GM12878 (cell line): ENCODE results near the gene KCNQ1. TPM values are rescaled to one million over a fixed set of nuclear protein-coding genes. Genes with fewer than 3 reads are reported as not detected.

ENCODE experiments used
- ATAC-seq: fragments of 200-7000 bp; cut with Tn5 transposase; 3 replicates; pipeline ENCODE4 v1.9.1; 2020; ENCODE audit warnings: mild to moderate bottlenecking, moderate library complexity
- BruUV-seq: library from RNA; stranded (reverse); fragments of 400-500 nt; replicated peaks from 2 replicates; lab custom pipeline; 2021; lab: Mats Ljungman, UMichigan
- CTCF ChIA-PET: fragments of 300-600 bp; sonication (Branson Sonifier 250); formaldehyde crosslinking; extraction: SDS; loops from one replicate; lab custom pipeline; 2021; ENCODE audit warnings: inconsistent platforms; lab: Yijun Ruan, JAX
- POLR2A ChIA-PET: fragments of 350-600 bp; formaldehyde crosslinking; extraction: SDS; loops from one replicate; lab custom pipeline; 2021; ENCODE audit warnings: inconsistent platforms; lab: Charles Lee
- RAD21 ChIA-PET: fragments of 300-600 bp; sonication (Branson Sonifier 250); formaldehyde crosslinking; loops from one replicate; lab custom pipeline; 2023; ENCODE audit warnings: antibody characterized with exemption; ENCODE audit not compliant: unreplicated experiment; lab: Charles Lee
- SMC1A ChIA-PET: fragments of 300-600 bp; sonication (Branson Sonifier 250); formaldehyde crosslinking; loops from one replicate; lab custom pipeline; 2023; ENCODE audit not compliant: unreplicated experiment, uncharacterized antibody; lab: Charles Lee
- DNase-seq: peaks from one replicate; pipeline ENCODE4 v3.0.0-alpha.2; 2011; ENCODE audit warnings: low read depth, low spot score
- FAIRE-seq: peaks from 3 replicates; lab custom pipeline; 2011; peaks lifted over from hg19 to GRCh38; lab: Jason Lieb, UNC
- H2AFZ ChIP-seq: 2 replicates; pipeline ENCODE4 v1.6.0; 2011; ENCODE audit warnings: low read depth, low read length, control low read depth; ENCODE audit not compliant: control insufficient read depth
- H3K27ac ChIP-seq: 2 replicates; pipeline ENCODE4 v1.5.1; 2011; ENCODE audit warnings: control low read depth; ENCODE audit not compliant: control insufficient read depth, insufficient read depth
- H3K27me3 ChIP-seq, 2 experiments: replicated peaks in 1 of 2; 2 replicates each; pipeline versions ENCODE4 v1.6.0 to v1.6.1; 2011; ENCODE audit warnings: low read length in 1 of 2; ENCODE audit not compliant: control insufficient read depth in 2 of 2, insufficient read depth in 2 of 2
- H3K36me3 ChIP-seq, 2 experiments: 2 replicates each; pipeline ENCODE4 v1.5.1; 2011; ENCODE audit warnings: low read length in 1 of 2; ENCODE audit not compliant: control insufficient read depth in 2 of 2, insufficient read depth in 2 of 2
- H3K4me1 ChIP-seq: 2 replicates; pipeline ENCODE4 v1.6.1; 2011; ENCODE audit warnings: mild to moderate bottlenecking, low read length, moderate library complexity, mixed read lengths; ENCODE audit not compliant: control insufficient read depth, insufficient read depth
- H3K4me2 ChIP-seq: 2 replicates; pipeline ENCODE4 v1.6.0; 2011; ENCODE audit warnings: control low read depth; ENCODE audit not compliant: control insufficient read depth, insufficient read depth
- H3K4me3 ChIP-seq: fragments of 200-600 bp; sonication (generic); 2 replicates; pipeline ENCODE4 v1.5.1; 2016
- H3K79me2 ChIP-seq: 2 replicates; pipeline ENCODE4 v1.6.0; 2011; ENCODE audit warnings: low read length; ENCODE audit not compliant: control insufficient read depth, insufficient read depth
- H3K9ac ChIP-seq: 2 replicates; pipeline ENCODE4 v1.8.0; 2011; ENCODE audit warnings: low read length, control low read depth, mixed read lengths; ENCODE audit not compliant: control insufficient read depth, insufficient read depth
- H3K9me3 ChIP-seq: replicated peaks from 3 replicates; pipeline ENCODE4 v1.5.1; 2011; ENCODE audit warnings: mild to moderate bottlenecking, low read length; ENCODE audit not compliant: control insufficient read depth, insufficient read depth
- H4K20me1 ChIP-seq: 2 replicates; pipeline ENCODE4 v1.6.0; 2011; ENCODE audit not compliant: control insufficient read depth, insufficient read depth
- ATF2 ChIP-seq: IDR thresholded peaks from 2 replicates; pipeline ENCODE4 v1.6.1; 2012; ENCODE audit warnings: low read length, inconsistent platforms
- EP300 ChIP-seq, 2 experiments: fragments of 150-350 bp in 1 of 2; IDR thresholded peaks; 2 replicates each; pipeline ENCODE4 v1.6.1; 2011 to 2012; ENCODE audit warnings: low read depth in 2 of 2, low read length in 2 of 2, borderline replicate concordance in 1 of 2, improper control_type of control experiment in 1 of 2, inconsistent platforms in 1 of 2; ENCODE audit not compliant: control insufficient read depth in 1 of 2
- FOS ChIP-seq: IDR thresholded peaks from 3 replicates; pipeline ENCODE4 v1.6.1; 2011; ENCODE audit warnings: borderline replicate concordance; ENCODE audit not compliant: insufficient read length; ENCODE audit errors: extremely low read depth
- HCFC1 ChIP-seq: fragments of 150-350 bp; IDR thresholded peaks from 2 replicates; pipeline ENCODE4 v1.6.1; 2014; ENCODE audit warnings: low read length
- IKZF2 ChIP-seq, 2 experiments: fragments of 450-650 bp; IDR thresholded peaks; 2 replicates each; pipeline ENCODE4 v1.6.1; 2017; ENCODE audit warnings: mild to moderate bottlenecking in 2 of 2, moderate library complexity in 2 of 2
- POU2F2 ChIP-seq: IDR thresholded peaks from 3 replicates; pipeline ENCODE4 v1.6.1; 2011; ENCODE audit warnings: low read depth, mild to moderate bottlenecking, low read length, borderline replicate concordance
- TCF3 ChIP-seq: IDR thresholded peaks from 2 replicates; pipeline ENCODE4 v1.6.1; 2012; ENCODE audit warnings: low read depth, mild to moderate bottlenecking, low read length, borderline replicate concordance; ENCODE audit not compliant: insufficient read depth
- ZSCAN29 ChIP-seq: fragments of 450-650 bp; IDR thresholded peaks from 2 replicates; pipeline ENCODE4 v1.6.1; 2017; ENCODE audit warnings: mild to moderate bottlenecking, moderate library complexity
- WGBS: methylation state at CpG from one replicate; pipeline ENCODE4 v1.1.6; 2016; ENCODE audit warnings: low lambda C conversion rate; ENCODE audit not compliant: insufficient replicate concordance, insufficient coverage; ENCODE audit errors: missing lambda C conversion rate; 5-methylcytosine and 5-hydroxymethylcytosine counted together
- in situ Hi-C: fragments of 300-500 bp; cut with MboI; formaldehyde crosslinking; loops from 9 replicates; pipeline ENCODE4 v1.14.3; 2018; ENCODE audit warnings: mixed read lengths
- intact Hi-C: fragments of 100-400 bp; cut with micrococcal nuclease; formaldehyde crosslinking; loops from one replicate; pipeline ENCODE4 v1.14.2; 2022; ENCODE audit not compliant: unreplicated experiment
- polyA plus RNA-seq, 11 experiments: library from polyadenylated mRNA; depleted of rRNA in 4 of 11; unstranded in 6 of 11; stranded (reverse) in 5 of 11; fragments of >200 nt; fragmentation: Nextera tagmentation in 4 of 11; fragmentation: Illumina TruSeq in 1 of 11; extraction: Ambion mirVana in 4 of 11; extraction: Trizol in 1 of 11; gene quantifications; 1 replicate in 1 of 11; 2 replicates in 10 of 11; pipeline versions ENCODE4 v1.2.1 to v1.2.3, GENCODE V29; 2011 to 2016; ENCODE audit warnings: inconsistent platforms in 2 of 11, missing spikeins in 2 of 11, low read depth in 1 of 11
- total RNA-seq, 4 experiments: library from RNA; depleted of rRNA in 3 of 4; stranded (reverse); fragments of >200 nt in 3 of 4; fragmentation: Illumina TruSeq in 1 of 4; extraction: Trizol in 1 of 4; gene quantifications; 2 replicates each; pipeline versions ENCODE4 v1.2.1 to v1.2.3, GENCODE V29; 2013 to 2021
- TF ChIP-seq, protein P1 (sequence below): IDR thresholded peaks from 2 replicates; pipeline ENCODE4 v1.6.1; 2012; ENCODE audit warnings: low read depth, low read length, improper control_type of control experiment

Gene KCNQ1
- total and polyA plus RNA-seq, 10 of the 15 experiments (the other 5 are each of a cell fraction or from before 2014, with no cell fraction given), result 0.03 to 0.15 (median 0.12) TPM; not detected in 7

DNA sequence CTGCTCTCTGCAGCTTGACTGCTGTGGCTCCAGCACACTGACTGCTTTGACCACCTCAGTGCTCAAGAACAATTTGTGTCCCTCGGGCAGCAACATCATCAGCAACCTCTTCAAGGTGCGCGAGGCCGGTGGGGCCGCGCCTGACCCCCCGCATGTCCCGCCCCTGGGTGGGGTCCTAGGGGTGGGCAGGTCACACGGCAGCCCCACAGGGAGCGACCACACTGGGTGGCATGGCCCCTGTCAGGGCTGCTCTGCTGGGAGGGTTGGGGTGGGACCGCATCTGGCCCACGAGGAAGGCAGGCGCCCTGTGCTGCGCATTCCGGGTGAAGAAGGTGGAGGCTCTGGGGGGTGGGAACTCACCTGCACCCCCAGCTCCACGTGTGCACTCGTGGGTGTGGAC, 49.0 kb upstream of the KCNQ1 start:
- H3K27me3 ChIP-seq, result no peaks in the 10 kb centered on the region
- ChIA-PET RAD21 (no interaction called here), SMC1A (no interaction called here), CTCF (no interaction called here), POLR2A (no interaction called here)
- ATAC-seq (no peak), FAIRE-seq (no peak), DNase-seq (no peak)
- H3K4me3 ChIP-seq, result no peak overlapping the region
- intact Hi-C loops, result no loop called here
- peaks cover 11% of the 10 kb centered on the region for H3K79me2 ChIP-seq
- BruUV-seq, result no TSS peak
- in situ Hi-C loops, result loop anchor here (25.0 kb wide), 1 partner anchor 1584 kb away; the partner anchor contains the start of genes PIDD1, PNPLA2 and RPLP2
- no peaks in the 10 kb centered on the region for H3K9me3 ChIP-seq
- peaks cover 21% of the 10 kb centered on the region for H3K4me1 ChIP-seq
- H3K9ac ChIP-seq, result no peak overlapping the region
- TF ChIP-seq TCF3, result no peak
- no peak for TF ChIP-seq FOS
- TF ChIP-seq, protein P1, sequence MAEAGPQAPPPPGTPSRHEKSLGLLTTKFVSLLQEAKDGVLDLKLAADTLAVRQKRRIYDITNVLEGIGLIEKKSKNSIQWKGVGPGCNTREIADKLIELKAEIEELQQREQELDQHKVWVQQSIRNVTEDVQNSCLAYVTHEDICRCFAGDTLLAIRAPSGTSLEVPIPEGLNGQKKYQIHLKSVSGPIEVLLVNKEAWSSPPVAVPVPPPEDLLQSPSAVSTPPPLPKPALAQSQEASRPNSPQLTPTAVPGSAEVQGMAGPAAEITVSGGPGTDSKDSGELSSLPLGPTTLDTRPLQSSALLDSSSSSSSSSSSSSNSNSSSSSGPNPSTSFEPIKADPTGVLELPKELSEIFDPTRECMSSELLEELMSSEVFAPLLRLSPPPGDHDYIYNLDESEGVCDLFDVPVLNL, result no peak
- TF ChIP-seq ATF2, result no peak
- TF ChIP-seq EP300 (IDR thresholded peaks at IDR 0.05; ENCODE audit: borderline replicate concordance in 1 of 2, control insufficient read depth in 1 of 2, low read depth in 2 of 2, low read length in 2 of 2), result no peak
- TF ChIP-seq HCFC1, result no peak
- no peak for TF ChIP-seq ZSCAN29
- no peak for TF ChIP-seq POU2F2
- no peak for TF ChIP-seq IKZF2 (IDR thresholded peaks at IDR 0.05)
- no peak overlapping the region for H2AFZ ChIP-seq
- no peak overlapping the region for H3K4me2 ChIP-seq
- H4K20me1 ChIP-seq, result no peaks in the 10 kb centered on the region; the same call in 1 of the 2 replicates
- H3K27ac ChIP-seq, result no peak overlapping the region
- peaks cover 0 to 51% of the 10 kb centered on the region in 2 experiments; a peak in 3 of 4 replicates for H3K36me3 ChIP-seq
- WGBS, result 91% methylated on average over 14 of the region's 17 CpGs
